K562 (cell line): Measurements from ENCODE around the gene GINS2. TPM values are rescaled to one million over a fixed set of nuclear protein-coding genes. Genes with fewer than 3 reads are reported as not detected.

Source experiments
- KLF13 ChIP-seq: fragments of 450-650 bp; IDR thresholded peaks from 2 replicates; pipeline ENCODE4 v1.6.1; 2016; ENCODE audit warnings: missing genetic modification characterization, low read depth, mild to moderate bottlenecking, missing compliant biosample characterization, moderate library complexity, borderline replicate concordance
- RBM22 ChIP-seq: fragments of 200-400 bp; formaldehyde crosslinking; IDR thresholded peaks from 2 replicates; pipeline ENCODE4 v1.6.1; 2018; ENCODE audit warnings: low read length, low read depth; ENCODE audit not compliant: poor library complexity, severe bottlenecking
- SIRT6 ChIP-seq: IDR thresholded peaks from one replicate; pipeline ENCODE4 v1.6.1; 2012; ENCODE audit warnings: low read depth, mild to moderate bottlenecking, control low read depth, inconsistent platforms, low read length, moderate library complexity
- SMAD2 ChIP-seq: fragments of 150-350 bp; IDR thresholded peaks from 2 replicates; pipeline ENCODE4 v1.6.1; 2014; ENCODE audit warnings: low read depth, mild to moderate bottlenecking, low read length
- polyA plus RNA-seq, 8 experiments: library from polyadenylated mRNA; depleted of rRNA in 4 of 8; stranded (reverse) in 5 of 8; unstranded in 3 of 8; fragments of >200 nt; fragmentation: Nextera tagmentation in 2 of 8; fragmentation: Illumina TruSeq in 1 of 8; extraction: Ambion mirVana in 2 of 8; extraction: Trizol in 1 of 8; gene quantifications; 2 replicates each; pipeline versions ENCODE4 v1.2.1 to v1.2.3, GENCODE V29; 2011 to 2014; ENCODE audit warnings: inconsistent platforms in 1 of 8, missing spikeins in 1 of 8
- total RNA-seq, 7 experiments: library from RNA; depleted of rRNA in 6 of 7; stranded (reverse); fragments of >200 nt in 6 of 7; fragmentation: Illumina TruSeq in 2 of 7; extraction: Trizol in 2 of 7; gene quantifications; 2 replicates each; pipeline versions ENCODE4 v1.2.1 to v1.2.3, GENCODE V29; 2011 to 2021; ENCODE audit warnings: low replicate concordance in 1 of 7
- TF ChIP-seq, protein P1 (sequence below): fragments of 250-450 bp; sonication (Bioruptor Pico); IDR thresholded peaks from 2 replicates; pipeline ENCODE4 v1.9.0; 2021; ENCODE audit warnings: mild to moderate bottlenecking, inconsistent platforms
- TF ChIP-seq, protein P2 (sequence below): fragments of 250-450 bp; sonication (Bioruptor Pico); IDR thresholded peaks from 2 replicates; pipeline ENCODE4 v1.8.0; 2021; ENCODE audit warnings: borderline replicate concordance, mild to moderate bottlenecking, moderate library complexity; ENCODE audit not compliant: poor library complexity, severe bottlenecking
- TF ChIP-seq, protein P3 (sequence below), 2 experiments: fragments of 200-800 bp in 1 of 2; sonication (Bioruptor generic) in 1 of 2; sonication (generic) in 1 of 2; formaldehyde crosslinking in 1 of 2; IDR thresholded peaks in 1 of 2; conservative IDR thresholded peaks in 1 of 2; 2 replicates each; pipeline versions ENCODE4 v1.5.0 to v1.6.1; 2016 to 2020; ENCODE audit warnings: missing compliant biosample characterization in 1 of 2, missing genetic modification characterization in 1 of 2, missing genetic modification reagents in 1 of 2

Gene GINS2
- total and polyA plus RNA-seq, 9 of the 15 experiments (the other 6 are each of a cell fraction or from before 2014, with no cell fraction given) = 40.4 to 76.2 (median 44.6) TPM

- TF ChIP-seq, protein P1, sequence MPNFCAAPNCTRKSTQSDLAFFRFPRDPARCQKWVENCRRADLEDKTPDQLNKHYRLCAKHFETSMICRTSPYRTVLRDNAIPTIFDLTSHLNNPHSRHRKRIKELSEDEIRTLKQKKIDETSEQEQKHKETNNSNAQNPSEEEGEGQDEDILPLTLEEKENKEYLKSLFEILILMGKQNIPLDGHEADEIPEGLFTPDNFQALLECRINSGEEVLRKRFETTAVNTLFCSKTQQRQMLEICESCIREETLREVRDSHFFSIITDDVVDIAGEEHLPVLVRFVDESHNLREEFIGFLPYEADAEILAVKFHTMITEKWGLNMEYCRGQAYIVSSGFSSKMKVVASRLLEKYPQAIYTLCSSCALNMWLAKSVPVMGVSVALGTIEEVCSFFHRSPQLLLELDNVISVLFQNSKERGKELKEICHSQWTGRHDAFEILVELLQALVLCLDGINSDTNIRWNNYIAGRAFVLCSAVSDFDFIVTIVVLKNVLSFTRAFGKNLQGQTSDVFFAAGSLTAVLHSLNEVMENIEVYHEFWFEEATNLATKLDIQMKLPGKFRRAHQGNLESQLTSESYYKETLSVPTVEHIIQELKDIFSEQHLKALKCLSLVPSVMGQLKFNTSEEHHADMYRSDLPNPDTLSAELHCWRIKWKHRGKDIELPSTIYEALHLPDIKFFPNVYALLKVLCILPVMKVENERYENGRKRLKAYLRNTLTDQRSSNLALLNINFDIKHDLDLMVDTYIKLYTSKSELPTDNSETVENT (CRISPR knock-in tag) = no peak
- TF ChIP-seq, protein P2, sequence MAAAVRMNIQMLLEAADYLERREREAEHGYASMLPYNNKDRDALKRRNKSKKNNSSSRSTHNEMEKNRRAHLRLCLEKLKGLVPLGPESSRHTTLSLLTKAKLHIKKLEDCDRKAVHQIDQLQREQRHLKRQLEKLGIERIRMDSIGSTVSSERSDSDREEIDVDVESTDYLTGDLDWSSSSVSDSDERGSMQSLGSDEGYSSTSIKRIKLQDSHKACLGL = no peak
- TF ChIP-seq, protein P3, sequence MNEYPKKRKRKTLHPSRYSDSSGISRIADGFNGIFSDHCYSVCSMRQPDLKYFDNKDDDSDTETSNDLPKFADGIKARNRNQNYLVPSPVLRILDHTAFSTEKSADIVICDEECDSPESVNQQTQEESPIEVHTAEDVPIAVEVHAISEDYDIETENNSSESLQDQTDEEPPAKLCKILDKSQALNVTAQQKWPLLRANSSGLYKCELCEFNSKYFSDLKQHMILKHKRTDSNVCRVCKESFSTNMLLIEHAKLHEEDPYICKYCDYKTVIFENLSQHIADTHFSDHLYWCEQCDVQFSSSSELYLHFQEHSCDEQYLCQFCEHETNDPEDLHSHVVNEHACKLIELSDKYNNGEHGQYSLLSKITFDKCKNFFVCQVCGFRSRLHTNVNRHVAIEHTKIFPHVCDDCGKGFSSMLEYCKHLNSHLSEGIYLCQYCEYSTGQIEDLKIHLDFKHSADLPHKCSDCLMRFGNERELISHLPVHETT (CRISPR knock-in tag; conservative IDR thresholded peaks at IDR 0.05 in 1 of 2, IDR thresholded peaks at IDR 0.05 in 1 of 2) = no peak
- TF ChIP-seq SMAD2 (no peak), SIRT6 (no peak), KLF13 (no peak), RBM22 (peak; percentile 78)
Observed at GRCh38 chr16:85633888-85634287, 54.9 kb downstream of the GINS2 start (continued).
